Osteocyte (in vitro differentiated cells): ENCODE measurements around the gene MUCL1. TPM values are rescaled to one million over a fixed set of nuclear protein-coding genes. Genes with fewer than 3 reads are reported as not detected.

ENCODE experiments used
- DNase-seq: peaks from one replicate; pipeline ENCODE4 v3.0.0; 2021; ENCODE audit warnings: mixed read lengths; ENCODE audit not compliant: unreplicated experiment; ENCODE audit errors: extremely low spot score
- H3K27ac Mint-ChIP-seq: one replicate; pipeline ENCODE4 v1.8.0; 2021; ENCODE audit warnings: mild to moderate bottlenecking, mixed read lengths; ENCODE audit not compliant: unreplicated experiment
- H3K27me3 Mint-ChIP-seq: one replicate; pipeline ENCODE4 v1.8.0; 2021; ENCODE audit warnings: mixed read lengths; ENCODE audit not compliant: unreplicated experiment
- H3K36me3 Mint-ChIP-seq: one replicate; pipeline ENCODE4 v1.8.0; 2021; ENCODE audit warnings: mixed read lengths; ENCODE audit not compliant: unreplicated experiment
- H3K4me1 Mint-ChIP-seq: one replicate; pipeline ENCODE4 v1.8.0; 2021; ENCODE audit warnings: mixed read lengths; ENCODE audit not compliant: unreplicated experiment
- H3K4me3 Mint-ChIP-seq: one replicate; pipeline ENCODE4 v1.8.0; 2021; ENCODE audit warnings: mild to moderate bottlenecking, moderate library complexity, mixed read lengths; ENCODE audit not compliant: unreplicated experiment
- H3K9me3 Mint-ChIP-seq: one replicate; pipeline ENCODE4 v1.8.0; 2021; ENCODE audit warnings: mixed read lengths; ENCODE audit not compliant: unreplicated experiment
- long read RNA-seq: library from polyadenylated mRNA; unstranded; transcript quantifications from one replicate; pipeline ENCODE4 v2.0.0, GENCODE V29; 2021
- total RNA-seq: library from RNA; stranded (reverse); gene quantifications from 2 replicates; pipeline ENCODE4 v1.2.1, GENCODE V29; 2021
- TF ChIP-seq, protein P1 (sequence below): fragments of 200-600 bp; sonication (generic); IDR thresholded peaks from 2 replicates; pipeline ENCODE4 v1.5.0; 2021; ENCODE audit warnings: antibody characterized with exemption, mild to moderate bottlenecking, moderate library complexity

Gene MUCL1, protein sequence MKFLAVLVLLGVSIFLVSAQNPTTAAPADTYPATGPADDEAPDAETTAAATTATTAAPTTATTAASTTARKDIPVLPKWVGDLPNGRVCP
- total RNA-seq: not detected in 2 replicates
- long read RNA-seq: 0 reads

DNA sequence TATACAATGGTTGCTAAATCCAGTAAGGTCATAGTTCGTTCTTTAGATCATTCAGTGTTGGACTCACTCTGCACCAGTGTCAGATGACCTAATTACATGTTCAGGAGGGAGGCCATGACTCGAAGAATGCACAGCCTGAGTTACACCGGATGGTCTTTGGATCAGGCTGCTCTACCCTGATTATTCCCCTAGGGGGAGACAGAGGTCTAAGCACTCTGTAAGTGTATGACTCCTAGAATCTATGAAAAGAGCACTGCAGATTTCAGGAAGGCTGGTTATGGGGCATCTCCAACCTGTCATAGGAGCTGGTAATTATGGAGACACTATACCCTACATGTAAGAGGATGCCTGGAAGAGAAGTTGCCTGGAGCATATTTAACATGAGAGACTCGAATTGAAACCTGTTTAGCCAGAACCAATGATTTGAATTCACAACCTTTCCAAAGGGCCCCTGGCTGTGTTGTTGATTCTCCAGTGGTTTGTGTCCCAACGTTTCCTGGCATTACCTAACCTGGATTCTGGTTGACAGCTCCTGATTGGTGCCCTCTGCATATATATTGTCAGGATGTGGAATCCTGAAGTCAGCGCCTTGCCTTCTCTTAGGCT lies at the start of gene MUCL1:
MUCL1 (plus strand) TSS at position 584 of the 606 bp plus-strand sequence. CDS start 67 bp downstream, outside the sequence.
- no peak for DNase-seq
- TF ChIP-seq, protein P1, sequence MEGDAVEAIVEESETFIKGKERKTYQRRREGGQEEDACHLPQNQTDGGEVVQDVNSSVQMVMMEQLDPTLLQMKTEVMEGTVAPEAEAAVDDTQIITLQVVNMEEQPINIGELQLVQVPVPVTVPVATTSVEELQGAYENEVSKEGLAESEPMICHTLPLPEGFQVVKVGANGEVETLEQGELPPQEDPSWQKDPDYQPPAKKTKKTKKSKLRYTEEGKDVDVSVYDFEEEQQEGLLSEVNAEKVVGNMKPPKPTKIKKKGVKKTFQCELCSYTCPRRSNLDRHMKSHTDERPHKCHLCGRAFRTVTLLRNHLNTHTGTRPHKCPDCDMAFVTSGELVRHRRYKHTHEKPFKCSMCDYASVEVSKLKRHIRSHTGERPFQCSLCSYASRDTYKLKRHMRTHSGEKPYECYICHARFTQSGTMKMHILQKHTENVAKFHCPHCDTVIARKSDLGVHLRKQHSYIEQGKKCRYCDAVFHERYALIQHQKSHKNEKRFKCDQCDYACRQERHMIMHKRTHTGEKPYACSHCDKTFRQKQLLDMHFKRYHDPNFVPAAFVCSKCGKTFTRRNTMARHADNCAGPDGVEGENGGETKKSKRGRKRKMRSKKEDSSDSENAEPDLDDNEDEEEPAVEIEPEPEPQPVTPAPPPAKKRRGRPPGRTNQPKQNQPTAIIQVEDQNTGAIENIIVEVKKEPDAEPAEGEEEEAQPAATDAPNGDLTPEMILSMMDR: peak; percentile 59
- no peaks in the 10 kb centered on the region for H3K4me1 Mint-ChIP-seq
- H3K27ac Mint-ChIP-seq: no peak within 1 kb of the TSS
- no peaks in the 10 kb centered on the region for H3K27me3 Mint-ChIP-seq
- H3K4me3 Mint-ChIP-seq: no peak within 1 kb of the TSS
- no peaks in the 10 kb centered on the region for H3K36me3 Mint-ChIP-seq
- H3K9me3 Mint-ChIP-seq: no peaks in the 10 kb centered on the region

- TF ChIP-seq, protein P1: no peak
- no peak overlapping the region for H3K27ac Mint-ChIP-seq
- H3K4me1 Mint-ChIP-seq: no peaks in the 10 kb centered on the region
- H3K4me3 Mint-ChIP-seq: no peak overlapping the region
- DNase-seq: no peak
- peaks cover 13% of the 10 kb centered on the region for H3K9me3 Mint-ChIP-seq
- H3K27me3 Mint-ChIP-seq: no peaks in the 10 kb centered on the region
- no peaks in the 10 kb centered on the region for H3K36me3 Mint-ChIP-seq
These were observed 32.6 kb upstream of the MUCL1 start for GRCh38 chr12:54821676-54822075.

GRCh38 chr12:54824402-54824801 lies 29.9 kb upstream of the MUCL1 start:
- DNase-seq: no peak
- Mint-ChIP-seq H3K36me3 (no peaks in the 10 kb centered on the region), H3K4me3 (no peak overlapping the region), H3K4me1 (no peaks in the 10 kb centered on the region), H3K27me3 (no peaks in the 10 kb centered on the region), H3K27ac (no peak overlapping the region), H3K9me3 (peaks cover 13% of the 10 kb centered on the region)
- TF ChIP-seq, protein P1: no peak

DNA sequence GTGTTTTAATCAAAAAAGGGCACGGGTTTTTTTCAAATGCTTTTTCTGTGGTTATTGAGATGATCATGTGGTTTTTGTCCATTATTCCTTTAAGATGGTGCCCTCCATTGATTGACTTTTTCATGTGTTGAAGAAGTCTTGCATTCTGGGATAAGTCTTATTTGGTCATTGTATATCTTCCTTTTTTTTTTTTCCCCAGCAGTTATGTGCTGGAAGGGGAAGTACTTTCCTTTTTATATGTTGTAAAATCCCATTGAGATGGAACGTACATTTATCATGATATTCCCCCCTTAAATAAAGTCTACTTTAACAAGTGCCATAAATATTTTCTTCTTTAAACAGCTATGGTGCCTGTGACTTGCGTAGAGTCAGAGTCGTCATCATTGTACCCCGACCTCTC lies 24.8 kb upstream of the MUCL1 start:
- no peaks in the 10 kb centered on the region for H3K4me1 Mint-ChIP-seq
- H3K27me3 Mint-ChIP-seq: peaks cover 2% of the 10 kb centered on the region
- DNase-seq: no peak
- TF ChIP-seq, protein P1: no peak
- H3K9me3 Mint-ChIP-seq: no peaks in the 10 kb centered on the region
- H3K36me3 Mint-ChIP-seq: no peaks in the 10 kb centered on the region
- H3K27ac Mint-ChIP-seq: no peak overlapping the region
- no peak overlapping the region for H3K4me3 Mint-ChIP-seq

DNA sequence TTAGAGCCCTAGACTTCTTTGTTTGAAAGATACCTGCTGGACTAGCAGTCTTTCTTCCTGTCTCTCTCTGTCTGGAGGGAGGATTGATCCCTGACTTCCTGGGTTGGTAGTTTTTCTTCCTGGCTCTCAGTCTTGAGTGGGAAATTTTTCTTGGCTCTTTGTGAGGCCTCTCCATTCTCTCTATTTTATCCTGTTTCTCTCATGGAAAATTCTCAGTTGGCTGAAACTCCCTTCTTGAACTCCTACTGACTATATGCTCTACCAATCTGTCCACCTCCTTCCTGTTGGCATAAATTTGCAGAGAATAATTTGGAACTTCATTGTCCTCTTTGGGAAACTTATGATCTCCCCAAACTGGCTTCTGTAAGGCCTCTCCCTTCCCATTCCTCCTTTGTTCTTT lies 24.1 kb upstream of the MUCL1 start:
- DNase-seq: no peak
- TF ChIP-seq, protein P1: no peak
- H3K4me3 Mint-ChIP-seq: no peak overlapping the region
- H3K36me3 Mint-ChIP-seq: no peaks in the 10 kb centered on the region
- no peaks in the 10 kb centered on the region for H3K9me3 Mint-ChIP-seq
- H3K27me3 Mint-ChIP-seq: peaks cover 2% of the 10 kb centered on the region
- no peaks in the 10 kb centered on the region for H3K4me1 Mint-ChIP-seq
- H3K27ac Mint-ChIP-seq: no peak overlapping the region
